GM18499 (cell line): Measurements from ENCODE around the gene USP48.
"Not testable (repeated sequence)": the region's sequence is repeated elsewhere in the genome, so short reads cannot be mapped to it uniquely, and the experiment has no call there.

ENCODE experiments used
- ATAC-seq: cut with Tn5 transposase; IDR thresholded peaks from one replicate; pipeline ENCODE4 v1.9.1; 2021; ENCODE audit warnings: moderate number of reproducible peaks; ENCODE audit not compliant: insufficient read depth, unreplicated experiment

Gene USP48, protein sequence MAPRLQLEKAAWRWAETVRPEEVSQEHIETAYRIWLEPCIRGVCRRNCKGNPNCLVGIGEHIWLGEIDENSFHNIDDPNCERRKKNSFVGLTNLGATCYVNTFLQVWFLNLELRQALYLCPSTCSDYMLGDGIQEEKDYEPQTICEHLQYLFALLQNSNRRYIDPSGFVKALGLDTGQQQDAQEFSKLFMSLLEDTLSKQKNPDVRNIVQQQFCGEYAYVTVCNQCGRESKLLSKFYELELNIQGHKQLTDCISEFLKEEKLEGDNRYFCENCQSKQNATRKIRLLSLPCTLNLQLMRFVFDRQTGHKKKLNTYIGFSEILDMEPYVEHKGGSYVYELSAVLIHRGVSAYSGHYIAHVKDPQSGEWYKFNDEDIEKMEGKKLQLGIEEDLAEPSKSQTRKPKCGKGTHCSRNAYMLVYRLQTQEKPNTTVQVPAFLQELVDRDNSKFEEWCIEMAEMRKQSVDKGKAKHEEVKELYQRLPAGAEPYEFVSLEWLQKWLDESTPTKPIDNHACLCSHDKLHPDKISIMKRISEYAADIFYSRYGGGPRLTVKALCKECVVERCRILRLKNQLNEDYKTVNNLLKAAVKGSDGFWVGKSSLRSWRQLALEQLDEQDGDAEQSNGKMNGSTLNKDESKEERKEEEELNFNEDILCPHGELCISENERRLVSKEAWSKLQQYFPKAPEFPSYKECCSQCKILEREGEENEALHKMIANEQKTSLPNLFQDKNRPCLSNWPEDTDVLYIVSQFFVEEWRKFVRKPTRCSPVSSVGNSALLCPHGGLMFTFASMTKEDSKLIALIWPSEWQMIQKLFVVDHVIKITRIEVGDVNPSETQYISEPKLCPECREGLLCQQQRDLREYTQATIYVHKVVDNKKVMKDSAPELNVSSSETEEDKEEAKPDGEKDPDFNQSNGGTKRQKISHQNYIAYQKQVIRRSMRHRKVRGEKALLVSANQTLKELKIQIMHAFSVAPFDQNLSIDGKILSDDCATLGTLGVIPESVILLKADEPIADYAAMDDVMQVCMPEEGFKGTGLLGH

DNA sequence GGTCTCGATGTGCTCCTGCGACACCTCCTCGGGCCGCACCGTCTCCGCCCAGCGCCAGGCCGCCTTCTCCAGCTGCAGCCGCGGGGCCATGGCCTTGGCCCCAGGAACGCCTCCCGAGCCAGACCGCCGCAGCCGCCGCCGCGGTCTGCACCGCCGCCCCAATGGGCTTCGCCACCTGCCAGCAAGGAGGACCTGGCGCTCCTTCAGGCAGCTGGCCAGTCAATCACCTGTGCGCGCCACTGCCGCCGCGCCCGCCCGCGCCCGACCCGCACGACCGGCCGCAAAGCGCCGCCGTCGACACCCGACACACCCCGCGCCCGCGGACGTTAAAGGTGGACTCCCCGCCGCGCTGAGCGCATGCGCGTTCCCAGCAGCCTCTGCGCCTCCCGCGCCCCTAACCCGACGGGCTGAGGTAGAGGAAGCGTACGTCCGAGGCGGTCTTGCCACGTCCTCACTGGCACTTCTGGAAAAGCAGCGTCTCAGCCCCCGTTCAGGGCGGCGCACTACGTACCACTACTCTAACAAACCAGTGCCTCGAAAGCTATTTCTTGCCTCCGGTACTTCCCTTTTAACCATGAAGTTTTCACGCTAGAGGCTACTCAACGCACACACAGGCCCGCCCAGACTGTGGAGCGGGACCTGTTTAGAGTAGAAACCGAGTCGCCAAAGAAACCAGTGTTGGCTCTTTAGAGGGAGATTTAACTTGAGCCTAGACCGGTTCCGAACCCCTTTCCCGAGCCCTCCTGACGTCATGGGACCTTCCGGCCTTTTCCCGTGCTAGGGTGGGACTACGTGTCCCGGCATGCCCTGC, at the start of gene USP48:
USP48 (minus strand) TSS at position 282 of the 811 bp plus-strand sequence; CDS start at position 90, 192 bp downstream.
- ATAC-seq = no peak

DNA sequence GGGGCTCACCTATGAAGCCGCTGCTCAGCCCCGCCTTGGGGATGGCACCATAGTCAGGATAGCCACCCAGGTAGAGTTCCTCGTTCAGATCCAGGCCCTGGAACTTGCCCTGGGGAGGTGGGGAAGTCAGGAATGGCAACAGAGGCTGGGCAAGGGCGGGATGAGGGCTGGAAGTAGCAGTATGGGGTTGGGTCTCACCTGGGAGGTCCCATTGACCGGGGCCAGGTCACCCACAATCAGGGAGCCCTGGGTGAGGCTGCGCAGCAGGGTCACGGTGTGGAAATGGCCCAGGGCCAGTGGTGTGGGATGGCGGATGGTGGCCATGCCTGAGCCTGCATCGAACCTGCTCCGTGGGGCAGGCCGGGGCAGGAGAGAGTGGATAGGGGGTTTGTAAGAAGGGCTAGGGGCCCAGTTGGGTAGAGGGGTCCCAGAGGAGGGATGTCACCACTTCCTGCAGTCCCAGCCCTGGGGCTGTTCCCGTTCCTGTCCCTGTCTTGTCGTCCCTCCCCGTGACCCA, 48.6 kb upstream of the USP48 start:
- no peak for ATAC-seq

DNA sequence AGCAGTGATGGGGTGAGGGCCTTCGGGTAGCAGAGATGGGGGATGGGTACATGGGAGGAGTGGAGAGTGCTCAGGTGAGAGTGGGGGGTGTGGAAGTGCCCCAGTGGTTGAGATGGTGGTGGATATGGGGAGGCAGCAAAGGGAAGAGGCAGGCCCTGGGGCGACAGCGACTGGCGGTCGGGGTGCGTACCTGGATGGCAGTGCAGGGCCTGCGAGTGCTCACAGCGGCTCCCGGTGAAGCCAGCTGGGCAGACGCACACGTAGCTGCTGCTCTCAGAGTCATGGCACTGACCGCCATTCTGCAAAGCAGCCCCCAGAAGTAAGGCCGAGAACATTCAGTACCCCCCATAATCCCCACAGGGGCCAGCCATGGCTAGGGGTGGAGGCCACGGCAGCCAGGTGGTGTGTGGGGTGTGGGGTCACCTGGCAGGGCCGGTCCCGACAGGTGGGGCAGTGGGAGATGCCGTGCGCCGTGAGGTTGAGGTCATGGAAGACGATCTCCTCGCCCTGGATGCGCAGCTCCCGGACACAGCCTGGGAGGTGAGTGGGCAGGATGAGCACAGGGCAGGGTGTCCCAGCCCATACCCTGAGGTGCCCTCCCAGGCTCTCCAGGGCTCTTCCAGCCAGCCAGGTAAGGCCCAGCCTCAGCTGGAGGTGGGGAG, 48.0 kb upstream of the USP48 start:
- no peak for ATAC-seq

DNA sequence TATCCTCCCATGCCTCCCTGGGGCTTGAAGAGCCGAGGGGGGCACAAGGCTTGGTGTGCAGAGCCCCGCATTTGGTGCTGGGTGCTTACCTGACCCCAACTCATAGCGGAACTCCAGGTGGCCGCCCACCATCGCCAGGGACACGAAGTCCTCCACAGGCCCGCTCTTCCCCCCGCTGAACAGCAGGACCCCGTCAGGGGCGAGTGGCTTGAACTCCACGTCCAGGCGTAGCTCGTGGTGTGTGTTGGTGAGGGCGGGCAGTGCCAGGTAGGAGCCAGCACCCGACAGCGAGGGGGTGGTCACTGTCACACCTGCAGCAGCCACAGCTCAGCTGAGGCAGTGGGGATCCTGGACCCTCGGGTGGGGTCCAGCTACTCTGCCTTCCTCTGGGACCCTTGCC, 46.3 kb upstream of the USP48 start:
- no peak for ATAC-seq

DNA sequence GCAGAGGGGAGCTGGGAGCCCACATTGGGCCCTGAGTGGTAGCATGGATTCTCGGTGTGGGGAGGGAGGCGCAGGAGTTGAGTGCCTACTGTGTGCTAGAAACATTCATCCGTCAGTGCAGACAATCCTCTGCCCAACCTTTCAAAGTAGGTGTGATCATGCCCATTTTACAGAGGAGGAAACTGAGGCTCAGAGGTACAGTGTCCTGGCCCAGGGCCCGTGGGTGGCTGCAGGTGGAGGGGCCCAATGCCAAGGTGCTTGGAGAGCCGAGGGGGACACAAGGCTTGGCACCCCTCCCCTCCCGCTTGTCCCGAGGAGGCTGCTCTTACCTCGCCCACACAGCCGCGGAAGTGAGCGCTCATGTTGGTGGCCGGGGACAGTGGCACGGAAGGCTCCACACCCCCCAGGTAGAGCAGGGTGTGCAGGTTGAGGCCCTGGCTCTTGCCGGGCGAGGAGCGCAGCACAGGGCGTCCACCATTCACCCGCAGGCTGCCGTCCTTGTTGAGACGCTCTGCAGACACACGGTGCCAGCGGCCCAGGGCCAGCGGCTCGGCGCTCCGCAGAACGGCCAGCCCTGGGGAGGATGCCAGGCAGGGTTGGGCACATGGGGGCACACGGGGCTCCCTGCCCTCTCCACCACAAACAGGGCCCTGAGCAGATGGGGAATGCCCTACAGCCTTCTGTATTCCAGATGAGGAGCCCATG, 45.7 kb upstream of the USP48 start:
- no peak for ATAC-seq

DNA sequence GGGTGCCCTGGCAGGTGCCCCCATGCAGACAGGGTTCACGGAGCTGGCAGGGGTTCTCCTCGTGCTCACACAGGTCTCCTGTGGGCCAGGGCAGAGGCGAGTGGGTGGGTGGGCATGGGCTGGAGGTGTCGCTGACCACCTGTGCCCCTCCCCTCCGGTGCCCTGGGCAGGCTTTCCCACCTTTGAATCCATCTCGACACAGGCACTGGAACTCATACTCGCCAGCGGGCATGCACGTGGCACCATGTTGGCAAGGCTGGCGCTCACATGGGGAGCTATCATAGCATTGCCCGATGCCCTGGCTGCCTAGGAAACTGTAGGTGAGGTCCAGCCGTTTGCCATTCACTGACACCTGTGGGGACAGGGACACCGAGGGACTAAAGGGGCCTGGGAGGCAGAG, 45.1 kb upstream of the USP48 start:
- no peak for ATAC-seq

DNA sequence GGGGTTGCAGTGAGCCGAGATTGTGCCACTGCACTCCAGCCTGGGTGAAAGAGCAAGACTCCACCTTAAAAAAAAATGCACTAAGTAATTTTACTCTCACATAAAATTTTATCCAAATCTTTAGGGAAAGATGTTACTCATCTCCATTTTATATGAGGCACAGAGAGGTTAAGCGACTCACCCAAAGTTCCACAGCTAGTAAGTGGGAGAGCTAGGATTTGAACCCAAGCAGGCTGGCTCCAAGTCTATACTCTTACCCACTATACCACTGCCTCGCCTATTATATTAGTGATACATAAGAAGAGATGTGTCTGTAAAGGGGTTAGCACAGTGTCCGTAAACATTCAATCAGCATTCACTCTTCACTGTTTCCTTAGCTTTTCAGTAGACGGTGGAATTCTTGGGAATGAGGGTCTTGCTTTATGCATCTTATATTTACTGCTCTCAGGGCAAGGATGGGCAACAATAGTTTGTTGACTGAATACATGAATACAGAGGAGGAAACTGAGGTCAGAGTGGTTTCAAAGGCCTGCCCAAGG, 44.3 kb upstream of the USP48 start:
- no peak for ATAC-seq

DNA sequence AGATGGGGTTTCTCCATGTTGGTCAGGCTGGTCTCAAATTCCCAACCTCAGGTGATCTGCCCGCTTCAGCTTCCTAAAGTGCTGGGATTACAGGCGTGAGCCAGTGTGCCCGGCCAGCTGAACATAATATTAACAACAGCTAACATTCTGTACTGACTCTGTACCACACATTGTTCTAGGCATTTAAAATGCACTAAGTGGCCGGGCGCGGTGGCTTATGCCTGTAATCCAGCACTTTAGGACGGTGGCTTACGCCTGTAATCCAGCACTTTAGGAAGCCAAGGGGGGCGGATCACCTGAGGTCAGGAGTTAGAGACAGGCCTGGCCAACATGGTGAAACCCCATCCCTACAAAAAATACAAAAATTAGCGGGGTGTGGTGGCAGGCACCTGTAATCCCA, 43.7 kb upstream of the USP48 start:
- not testable (repeated sequence) for ATAC-seq

DNA sequence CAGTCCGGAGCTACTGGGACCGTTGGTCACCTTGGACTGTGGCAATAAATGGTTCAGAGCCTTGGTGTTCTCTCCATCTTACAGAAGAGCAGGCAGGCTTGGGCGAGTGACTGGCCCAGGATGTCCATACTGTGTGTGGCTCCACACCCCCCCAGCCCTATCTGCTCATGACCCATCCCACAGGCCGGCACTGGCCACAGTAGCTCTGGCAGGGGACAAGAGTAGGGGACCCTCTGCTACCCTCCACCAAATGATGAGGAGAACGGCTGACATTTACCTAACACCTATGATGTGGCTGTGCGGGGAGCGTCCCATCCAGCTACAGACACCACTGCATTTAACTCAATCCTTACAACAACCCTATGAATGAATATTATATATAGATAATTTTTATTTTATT, 42.4 kb upstream of the USP48 start:
- no peak for ATAC-seq

DNA sequence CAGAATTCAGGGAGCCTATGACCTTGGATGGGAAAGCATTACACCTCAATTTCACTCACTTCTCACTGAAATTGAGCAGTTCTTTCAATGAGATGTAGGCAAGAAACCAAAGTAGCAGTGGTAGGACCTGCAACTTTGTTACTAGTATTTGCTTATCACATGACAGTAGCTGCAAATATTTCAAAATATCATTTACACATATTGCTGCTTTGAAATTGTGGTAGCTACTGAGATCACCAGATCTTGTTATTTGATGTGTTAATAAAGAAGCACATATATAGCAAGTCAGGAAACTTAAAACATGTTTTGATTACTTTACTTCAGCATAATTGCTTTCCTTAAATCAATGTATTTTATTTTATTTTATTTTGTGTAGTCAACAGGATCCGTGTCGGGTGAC, 42.0 kb upstream of the USP48 start:
- ATAC-seq = no peak

DNA sequence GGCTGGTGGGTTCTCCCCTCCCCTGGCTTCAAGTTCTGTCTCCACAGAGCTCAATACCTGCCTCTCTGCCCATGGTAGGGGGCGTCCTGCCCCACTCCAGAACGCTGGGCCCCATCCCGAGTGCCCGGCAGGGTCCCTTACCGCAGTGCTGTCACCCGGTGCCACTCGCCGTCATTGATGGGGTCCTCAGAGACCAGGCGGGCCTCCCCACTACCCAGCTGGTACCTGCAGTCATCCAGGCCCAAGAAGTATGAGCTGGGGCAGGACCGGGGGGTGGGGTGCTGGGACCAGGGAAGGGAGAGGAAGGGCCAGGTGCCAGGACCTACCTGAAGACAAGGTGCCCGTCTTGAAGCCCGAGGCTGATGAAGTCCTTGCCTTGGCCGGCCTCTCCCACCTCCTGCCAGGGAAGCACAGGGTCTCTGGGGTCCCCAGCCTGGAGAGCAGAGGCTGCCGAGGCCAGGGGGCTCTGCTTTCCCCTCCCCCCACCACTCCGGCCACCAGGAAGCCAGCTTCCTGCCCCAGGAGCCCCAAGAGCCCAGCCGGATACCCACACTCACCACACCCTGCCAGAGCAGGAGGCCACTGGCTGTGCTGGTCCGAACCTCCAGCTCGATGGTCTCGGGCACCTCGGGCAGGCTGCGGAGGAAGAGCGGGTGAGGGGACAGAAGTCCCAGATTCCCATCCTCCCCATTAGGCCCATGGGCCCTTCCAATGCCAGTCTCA, 41.2 kb upstream of the USP48 start:
- ATAC-seq = no peak

DNA sequence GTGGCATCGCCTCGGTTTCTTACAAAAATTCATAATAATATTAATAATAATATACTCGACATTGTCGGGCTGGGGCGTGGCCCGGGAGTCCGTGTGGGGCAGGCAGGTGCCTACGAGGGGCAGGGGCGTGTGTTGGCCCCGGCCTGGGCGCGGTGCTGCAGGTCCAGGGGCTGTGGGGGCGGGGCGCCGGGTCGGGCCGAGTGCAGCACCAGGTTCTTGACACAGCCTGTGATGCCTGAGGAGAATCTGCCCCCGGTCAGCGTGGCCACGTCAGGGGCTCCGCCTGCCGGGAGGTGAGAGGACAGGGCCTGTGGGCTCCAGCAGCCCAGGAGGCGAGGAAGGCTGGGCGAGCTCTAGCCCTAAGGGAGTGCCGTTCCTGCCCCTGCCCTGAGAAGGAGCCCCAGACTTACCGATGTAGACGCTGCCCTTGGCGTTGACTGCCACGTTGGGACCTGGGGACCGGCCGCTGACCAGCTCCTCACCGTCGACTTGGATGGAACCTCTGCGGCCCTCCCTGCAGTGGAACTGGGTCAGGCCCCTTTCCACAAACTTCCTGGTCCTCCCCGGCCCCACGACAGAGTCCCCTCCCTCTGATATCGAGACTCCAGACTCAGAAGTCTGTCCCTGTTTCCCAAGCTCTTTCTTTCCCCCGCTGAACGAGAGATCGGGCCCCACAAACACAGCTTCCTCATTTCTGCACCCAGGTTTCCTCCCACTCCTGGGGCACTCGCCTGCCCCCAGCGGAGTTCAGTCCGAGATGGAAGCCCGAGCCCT, 40.4 kb upstream of the USP48 start:
- ATAC-seq = no peak

DNA sequence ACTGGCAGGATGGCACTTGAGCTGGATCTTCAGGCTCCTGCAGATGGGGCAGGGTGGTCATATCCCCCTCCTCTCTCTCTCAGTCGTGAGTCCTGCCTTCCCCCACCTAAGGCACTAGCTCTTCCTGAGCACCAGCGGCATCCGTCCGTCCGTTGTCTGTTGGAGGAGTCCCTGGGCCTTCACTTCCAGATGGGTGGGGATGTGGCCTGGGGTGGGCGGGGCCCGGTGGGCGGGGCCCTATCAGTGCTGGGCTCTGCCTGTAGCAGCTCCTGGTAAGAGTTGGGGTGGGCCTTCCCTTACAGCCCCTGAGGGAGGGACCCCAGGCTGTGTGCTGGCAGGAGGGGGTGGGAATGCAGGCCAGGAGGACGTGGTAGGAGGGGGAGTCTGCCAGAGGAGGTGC, 39.4 kb upstream of the USP48 start:
- ATAC-seq = no peak

DNA sequence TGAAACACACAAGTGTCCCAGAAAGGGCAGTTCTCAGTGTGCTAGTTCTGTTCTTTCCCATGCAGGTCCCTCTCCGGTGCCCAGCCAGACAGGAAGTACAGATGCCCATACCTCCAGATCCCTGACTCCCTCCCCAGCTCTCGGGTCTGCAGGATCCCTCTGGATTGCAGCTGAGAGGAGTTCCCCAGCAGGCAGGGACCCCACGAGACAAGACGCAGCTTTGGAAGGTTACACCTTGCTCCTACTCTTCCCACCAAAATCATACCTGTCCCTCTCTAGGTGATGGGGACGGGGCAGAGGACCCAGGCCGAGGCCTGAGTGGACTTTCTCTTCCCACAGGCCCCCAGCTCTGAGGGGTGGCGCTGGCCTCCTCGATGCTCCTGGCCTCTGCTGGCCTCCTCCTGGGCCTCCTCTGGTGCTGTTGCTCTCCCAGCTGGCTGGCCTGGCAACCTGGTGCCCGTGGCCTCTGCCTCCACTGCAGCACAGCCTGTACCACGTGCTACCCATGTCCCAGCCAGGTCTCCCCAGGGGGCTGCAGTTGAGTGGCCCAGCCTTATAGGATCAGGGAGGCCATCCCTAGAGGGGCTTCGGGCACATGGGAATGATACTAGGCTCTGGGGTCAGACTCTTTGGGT, 38.6 kb upstream of the USP48 start:
- no peak for ATAC-seq

DNA sequence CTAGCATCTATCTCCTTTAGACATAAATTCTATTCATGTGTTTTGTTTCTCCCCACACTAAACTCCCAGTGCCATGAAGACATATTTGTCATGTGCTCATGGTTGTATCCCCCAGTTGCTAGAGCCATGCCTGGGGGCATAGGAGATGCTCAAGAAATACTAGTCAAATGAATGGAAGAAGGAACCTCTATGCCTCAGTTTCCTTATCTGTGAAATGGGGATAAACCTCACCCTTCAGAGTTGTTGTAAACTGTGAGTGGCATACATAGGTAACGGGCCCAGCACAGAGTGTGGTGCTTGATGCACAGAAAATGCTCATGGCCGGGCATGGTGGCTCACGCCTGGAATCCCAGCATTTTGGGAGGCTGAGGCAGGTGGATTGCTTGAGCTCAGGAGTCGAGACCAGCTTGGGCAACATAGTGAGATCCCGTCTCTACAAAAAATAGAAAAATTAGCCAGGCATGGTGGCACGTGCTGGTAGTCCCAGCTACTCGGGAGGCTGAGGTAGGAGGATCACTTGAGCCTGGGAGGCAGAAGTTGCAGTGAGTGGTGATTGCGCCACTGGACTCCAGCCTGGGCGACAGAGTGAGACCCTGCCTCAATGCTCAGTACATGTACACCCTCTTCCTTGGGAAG, 37.8 kb upstream of the USP48 start:
- ATAC-seq = no peak

DNA sequence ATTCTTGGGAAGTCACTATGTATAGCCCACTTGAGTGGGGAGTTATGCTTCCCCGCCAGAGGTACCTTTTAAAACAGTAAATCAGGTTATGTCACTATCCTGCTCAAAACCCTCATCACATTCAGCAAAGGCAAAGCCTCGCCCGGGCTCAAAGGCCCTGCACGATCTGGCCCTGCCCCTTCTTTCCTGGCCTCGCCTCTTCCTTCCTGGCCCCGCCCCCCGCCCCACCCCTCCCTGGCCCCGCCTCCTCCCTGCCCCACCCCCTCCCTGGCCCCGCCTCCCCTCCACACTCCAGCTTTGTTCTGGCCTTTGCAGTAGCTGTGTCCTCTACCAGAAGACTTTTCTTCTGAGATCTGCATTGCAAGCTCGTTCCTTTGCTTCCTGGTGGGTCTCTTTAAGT, 35.7 kb upstream of the USP48 start:
- ATAC-seq = no peak
